Thoracic aorta (tissue), 2 donors: ENCODE measurements around the gene SLC41A3. TPM values are rescaled to one million over a fixed set of nuclear protein-coding genes. Genes with fewer than 3 reads are reported as not detected.
A peak's percentile ranks its signal among the peaks of the same experiment; 100 is the strongest.
"Not testable (repeated sequence)": the region's sequence is repeated elsewhere in the genome, so short reads cannot be mapped to it uniquely, and the experiment has no call there.

Experiments used
- ATAC-seq: fragments of 150-250 bp; one replicate; pipeline ENCODE4 v1.8.0; 2017; ENCODE audit warnings: low read depth; ENCODE audit not compliant: insufficient number of reproducible peaks, low FRiP score
- DNase-seq: peaks from one replicate; pipeline ENCODE4 v3.0.0-alpha.2; 2020; ENCODE audit warnings: low spot score
- H3K27ac ChIP-seq, 2 donors: fragments of 200-600 bp; sonication (generic); 1 replicate in 1 of 2; 2 replicates in 1 of 2; pipeline ENCODE4 v1.5.1; 2016; ENCODE audit warnings: mild to moderate bottlenecking in 2 of 2, moderate library complexity in 2 of 2
- H3K27me3 ChIP-seq: fragments of 200-600 bp; sonication (generic); replicated peaks from 2 replicates; pipeline ENCODE4 v1.6.0; 2016; ENCODE audit warnings: mild to moderate bottlenecking; ENCODE audit not compliant: insufficient read depth
- H3K36me3 ChIP-seq: fragments of 200-600 bp; sonication (generic); one replicate; pipeline ENCODE4 v1.5.1; 2016
- H3K4me1 ChIP-seq, 2 donors: fragments of 200-600 bp; sonication (generic); 1 replicate in 1 of 2; 2 replicates in 1 of 2; pipeline versions ENCODE4 v1.5.1 to v1.6.0; 2016; ENCODE audit warnings: low read depth in 2 of 2, mild to moderate bottlenecking in 1 of 2; ENCODE audit not compliant: control insufficient read depth in 1 of 2
- H3K4me3 ChIP-seq: fragments of 200-600 bp; sonication (generic); 2 replicates; pipeline ENCODE4 v1.5.1; 2016; ENCODE audit warnings: mild to moderate bottlenecking
- H3K9me3 ChIP-seq: fragments of 200-600 bp; sonication (generic); 2 replicates; pipeline ENCODE4 v1.5.1; 2016
- total RNA-seq, 2 donors: library from RNA; depleted of rRNA; stranded (reverse); fragments of >200 nt; gene quantifications; one replicate each; pipeline versions ENCODE4 v1.1.0 to v1.2.3, GENCODE V29; 2016
- TF ChIP-seq, protein P1 (sequence below): fragments of 200-600 bp; sonication (generic); IDR thresholded peaks from one replicate; pipeline ENCODE4 v1.5.1; 2019; ENCODE audit warnings: antibody characterized with exemption

The SLC41A3 gene
- total RNA-seq, 2 donors from 2014 or later: 70.9 to 106 TPM

GRCh38 chr3:126098391-126098858, 14.5 kb upstream of the SLC41A3 start:
- no peaks in the 10 kb centered on the region for H3K36me3 ChIP-seq
- DNase-seq (no peak), ATAC-seq (no peak)
- TF ChIP-seq, protein P1, sequence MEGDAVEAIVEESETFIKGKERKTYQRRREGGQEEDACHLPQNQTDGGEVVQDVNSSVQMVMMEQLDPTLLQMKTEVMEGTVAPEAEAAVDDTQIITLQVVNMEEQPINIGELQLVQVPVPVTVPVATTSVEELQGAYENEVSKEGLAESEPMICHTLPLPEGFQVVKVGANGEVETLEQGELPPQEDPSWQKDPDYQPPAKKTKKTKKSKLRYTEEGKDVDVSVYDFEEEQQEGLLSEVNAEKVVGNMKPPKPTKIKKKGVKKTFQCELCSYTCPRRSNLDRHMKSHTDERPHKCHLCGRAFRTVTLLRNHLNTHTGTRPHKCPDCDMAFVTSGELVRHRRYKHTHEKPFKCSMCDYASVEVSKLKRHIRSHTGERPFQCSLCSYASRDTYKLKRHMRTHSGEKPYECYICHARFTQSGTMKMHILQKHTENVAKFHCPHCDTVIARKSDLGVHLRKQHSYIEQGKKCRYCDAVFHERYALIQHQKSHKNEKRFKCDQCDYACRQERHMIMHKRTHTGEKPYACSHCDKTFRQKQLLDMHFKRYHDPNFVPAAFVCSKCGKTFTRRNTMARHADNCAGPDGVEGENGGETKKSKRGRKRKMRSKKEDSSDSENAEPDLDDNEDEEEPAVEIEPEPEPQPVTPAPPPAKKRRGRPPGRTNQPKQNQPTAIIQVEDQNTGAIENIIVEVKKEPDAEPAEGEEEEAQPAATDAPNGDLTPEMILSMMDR: no peak
- H3K4me3 ChIP-seq: no peak overlapping the region
- H3K27ac ChIP-seq: peak overlapping the region; percentile 96 to 98
- peaks cover 39 to 58% of the 10 kb centered on the region in 2 donors for H3K4me1 ChIP-seq
- peaks cover 2% of the 10 kb centered on the region for H3K9me3 ChIP-seq
- no peaks in the 10 kb centered on the region for H3K27me3 ChIP-seq

DNA sequence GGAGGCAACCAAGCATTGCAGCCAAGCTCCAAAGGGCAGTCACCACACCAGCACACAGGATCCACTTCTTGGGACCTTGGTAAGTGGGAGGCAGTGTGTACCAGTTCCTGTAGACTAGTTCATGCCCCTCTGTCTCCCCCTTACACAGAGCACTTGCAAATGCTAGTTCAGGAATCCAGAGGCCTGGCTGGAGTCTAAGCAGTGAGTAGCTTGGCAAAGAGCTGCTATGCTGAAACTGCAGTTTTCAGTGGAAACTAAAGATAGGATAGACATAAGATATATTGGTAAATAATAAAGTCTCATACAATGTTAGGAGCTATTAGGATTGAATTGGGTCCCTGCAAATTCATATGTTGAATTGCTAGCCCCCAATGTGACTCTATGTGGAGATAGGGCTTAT, 13.9 kb upstream of the SLC41A3 start:
- DNase-seq: no peak

GRCh38 chr3:126096274-126096673, 12.3 kb upstream of the SLC41A3 start:
- peaks cover 30 to 44% of the 10 kb centered on the region in 2 donors for H3K4me1 ChIP-seq
- not testable (repeated sequence) for H3K27me3 ChIP-seq, ATAC-seq, H3K9me3 ChIP-seq, H3K36me3 ChIP-seq, DNase-seq, H3K4me3 ChIP-seq, H3K27ac ChIP-seq

More for the DNA sequence above, 13.9 kb upstream of the SLC41A3 start:
- H3K9me3 ChIP-seq: peaks cover 2% of the 10 kb centered on the region
- peaks cover 39 to 55% of the 10 kb centered on the region in 2 donors for H3K4me1 ChIP-seq
- H3K27ac ChIP-seq: peak overlapping the region in 1 of 2 donors; percentile 96
- H3K36me3 ChIP-seq: no peaks in the 10 kb centered on the region
- TF ChIP-seq, protein P1: no peak
- ATAC-seq: no peak
- no peaks in the 10 kb centered on the region for H3K27me3 ChIP-seq
- no peak overlapping the region for H3K4me3 ChIP-seq

GRCh38 chr3:126092128-126092527, 8.2 kb upstream of the SLC41A3 start:
- not testable (repeated sequence) for H3K27ac ChIP-seq, H3K36me3 ChIP-seq, H3K27me3 ChIP-seq, H3K4me3 ChIP-seq, DNase-seq, H3K9me3 ChIP-seq, ATAC-seq
- H3K4me1 ChIP-seq: peaks cover 7 to 10% of the 10 kb centered on the region in 2 donors

DNA sequence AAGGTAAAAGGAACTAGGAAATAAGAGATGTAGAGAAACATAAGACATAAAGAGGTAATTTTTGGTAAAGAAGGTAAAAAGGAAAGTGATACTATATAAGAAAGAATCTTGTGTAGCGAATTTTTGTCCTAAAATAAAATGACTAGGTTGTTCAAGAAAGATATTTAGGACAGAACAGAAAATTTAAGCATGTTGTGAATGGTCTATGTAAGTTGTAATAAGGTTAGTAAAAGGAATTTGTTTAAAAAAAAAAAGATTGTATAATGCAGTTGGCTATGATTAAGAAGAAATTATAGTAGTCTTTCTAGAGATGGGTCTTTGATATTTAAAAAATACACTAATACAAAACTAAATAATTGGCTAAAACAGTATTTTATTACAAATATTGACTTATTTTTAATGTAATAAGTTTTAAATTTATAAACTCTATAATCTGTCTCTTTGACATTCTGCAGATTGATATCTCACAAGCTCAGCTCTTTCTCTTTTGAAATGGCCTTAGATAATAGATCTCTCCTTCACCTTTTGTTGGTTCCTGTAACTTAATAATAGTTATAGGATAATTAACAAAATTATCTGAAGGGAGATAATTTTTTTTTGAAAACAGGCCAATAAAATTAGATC, 3.7 kb upstream of the SLC41A3 start:
- ATAC-seq: no peak
- no peak for DNase-seq
- Histone ChIP-seq H3K9me3 (no peaks in the 10 kb centered on the region), H3K36me3 (no peaks in the 10 kb centered on the region), H3K27ac (no peak overlapping the region), H3K27me3 (no peaks in the 10 kb centered on the region), H3K4me3 (no peak overlapping the region), H3K4me1 (peaks cover 11 to 20% of the 10 kb centered on the region in 2 donors)
- TF ChIP-seq, protein P1: no peak

GRCh38 chr3:126085841-126086240, 1.9 kb upstream of the SLC41A3 start:
- ATAC-seq (no peak), DNase-seq (no peak)
- H3K4me3 ChIP-seq: no peak overlapping the region
- TF ChIP-seq, protein P1: no peak
- no peaks in the 10 kb centered on the region for H3K9me3 ChIP-seq
- H3K27me3 ChIP-seq: no peaks in the 10 kb centered on the region
- peaks cover 11 to 29% of the 10 kb centered on the region in 2 donors for H3K4me1 ChIP-seq
- no peaks in the 10 kb centered on the region for H3K36me3 ChIP-seq
- peak overlapping the region in 1 of 2 donors; percentile 94 for H3K27ac ChIP-seq
